IMR-90 (cell line): ENCODE data around the gene GAREM1.

Experiments used
- BHLHE40 ChIP-seq: fragments of 150-350 bp; IDR thresholded peaks from 2 replicates; pipeline ENCODE4 v1.6.1; 2016; ENCODE audit warnings: mild to moderate bottlenecking, low read depth, low read length
- CEBPB ChIP-seq: IDR thresholded peaks from 2 replicates; pipeline ENCODE4 v1.6.1; 2012; ENCODE audit warnings: low read depth, low read length, improper control_type of control experiment
- CTCF ChIP-seq: conservative IDR thresholded peaks from 2 replicates; pipeline ENCODE4 v1.5.1; 2012; ENCODE audit warnings: mild to moderate bottlenecking, low read depth, low read length, improper control_type of control experiment
- MAFK ChIP-seq: IDR thresholded peaks from 2 replicates; pipeline ENCODE4 v1.6.1; 2012; ENCODE audit warnings: low read depth, low read length, improper control_type of control experiment
- NFE2L2 ChIP-seq: fragments of 150-350 bp; IDR thresholded peaks from 2 replicates; pipeline ENCODE4 v1.6.1; 2016; ENCODE audit warnings: low read depth, mild to moderate bottlenecking, low read length
- POLR2A ChIP-seq: IDR thresholded peaks from 2 replicates; pipeline ENCODE4 v1.6.1; 2012; ENCODE audit warnings: mild to moderate bottlenecking, low read depth, low read length
- RAD21 ChIP-seq: IDR thresholded peaks from 2 replicates; pipeline ENCODE4 v1.6.1; 2012; ENCODE audit warnings: low read length, improper control_type of control experiment
- RCOR1 ChIP-seq: IDR thresholded peaks from 2 replicates; pipeline ENCODE4 v1.6.1; 2012; ENCODE audit warnings: mild to moderate bottlenecking, low read length, improper control_type of control experiment; ENCODE audit not compliant: insufficient replicate concordance
- RFX5 ChIP-seq: IDR thresholded peaks from 2 replicates; pipeline ENCODE4 v1.8.0; 2012; ENCODE audit warnings: low read depth, mild to moderate bottlenecking, low read length, moderate library complexity
- SMC3 ChIP-seq: fragments of 150-350 bp; IDR thresholded peaks from 2 replicates; pipeline ENCODE4 v1.6.1; 2016; ENCODE audit warnings: low read depth, mild to moderate bottlenecking, antibody characterized with exemption, low read length, moderate library complexity

DNA sequence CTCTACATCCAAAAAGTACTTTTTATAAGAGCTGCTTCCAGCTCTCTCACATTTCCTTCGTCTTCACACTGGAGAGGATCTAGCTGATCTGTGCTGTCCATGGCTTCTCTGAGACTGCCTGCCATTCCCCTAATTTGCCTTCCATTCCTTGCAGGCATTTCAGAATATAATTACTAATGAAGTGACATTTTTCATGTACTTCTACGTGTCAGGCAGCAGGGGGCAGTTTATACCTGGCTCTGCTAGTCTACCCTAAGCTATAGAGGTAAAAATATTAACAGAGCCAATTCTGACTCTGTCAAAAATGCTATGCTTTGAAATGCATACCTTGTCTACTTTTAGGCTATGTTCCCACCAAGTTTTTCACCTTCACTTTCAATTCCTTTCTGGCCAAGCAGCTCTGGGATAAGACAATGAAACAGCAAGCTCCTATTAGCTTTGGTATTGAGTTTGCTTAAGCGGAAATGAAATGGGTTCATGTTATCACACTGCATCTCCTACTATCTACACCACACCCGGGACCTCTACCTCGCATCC, 198.9 kb downstream of the GAREM1 start:
- TF ChIP-seq RFX5 (no peak), CTCF (peak; percentile 92), POLR2A (no peak), BHLHE40 (no peak), SMC3 (peak; percentile 96), RAD21 (peak; percentile 97), CEBPB (no peak), NFE2L2 (no peak), RCOR1 (no peak), MAFK (no peak)
